PC-3 (cell line): Measurements from ENCODE around the gene PI4KB. TPM values are rescaled to one million over a fixed set of nuclear protein-coding genes. Genes with fewer than 3 reads are reported as not detected.

Experiments used
- ATAC-seq: fragments of 200-7000 bp; cut with Tn5 transposase; 2 replicates; pipeline ENCODE4 v1.9.1; 2020; ENCODE audit warnings: mild to moderate bottlenecking, moderate library complexity
- BruUV-seq: library from RNA; stranded (reverse); fragments of 400-500 nt; replicated peaks from 2 replicates; lab custom pipeline; 2021; lab: Mats Ljungman, UMichigan
- CTCF ChIA-PET: fragments of 300-600 bp; sonication (Branson Sonifier 250); formaldehyde crosslinking; loops from one replicate; lab custom pipeline; 2022; ENCODE audit warnings: antibody characterized with exemption; lab: Charles Lee
- POLR2A ChIA-PET: fragments of 300-600 bp; sonication (Branson Sonifier 250); formaldehyde crosslinking; loops from one replicate; lab custom pipeline; 2022; ENCODE audit warnings: antibody characterized with exemption; ENCODE audit not compliant: unreplicated experiment; lab: Charles Lee
- DNase-seq: peaks from one replicate; pipeline ENCODE4 v3.0.0-alpha.2; 2015
- H2AFZ ChIP-seq: fragments of 300-600 bp; sonication (generic); 2 replicates; pipeline ENCODE4 v1.6.0; 2016; ENCODE audit warnings: antibody characterized with exemption, low read length
- H3F3A ChIP-seq: fragments of 300-600 bp; sonication (generic); one replicate; pipeline ENCODE4 v1.6.0; 2017; ENCODE audit warnings: antibody characterized with exemption, low read length, control low read depth, mild to moderate bottlenecking; ENCODE audit not compliant: unreplicated experiment
- H3K27ac ChIP-seq: fragments of 300-600 bp; sonication (generic); 2 replicates; pipeline ENCODE4 v1.5.1; 2016; ENCODE audit warnings: mild to moderate bottlenecking, low read length
- H3K27me3 ChIP-seq: fragments of 300-600 bp; sonication (generic); 2 replicates; pipeline ENCODE4 v1.6.1; 2016; ENCODE audit warnings: low read length, mixed read lengths
- H3K36me3 ChIP-seq: fragments of 300-600 bp; sonication (generic); 2 replicates; pipeline ENCODE4 v1.6.1; 2016; ENCODE audit warnings: low read depth, mixed run types, low read length, mixed read lengths
- H3K4me1 ChIP-seq: fragments of 300-600 bp; sonication (generic); 2 replicates; pipeline ENCODE4 v1.5.1; 2016; ENCODE audit warnings: low read length; ENCODE audit not compliant: insufficient read depth
- H3K4me2 ChIP-seq: fragments of 300-600 bp; sonication (generic); 2 replicates; pipeline ENCODE4 v1.6.0; 2016; ENCODE audit warnings: low read length
- H3K4me3 ChIP-seq: fragments of 300-600 bp; sonication (generic); 2 replicates; pipeline ENCODE4 v1.5.1; 2016; ENCODE audit warnings: mild to moderate bottlenecking, low read length, mixed read lengths
- H3K79me2 ChIP-seq: fragments of 300-600 bp; sonication (generic); 2 replicates; pipeline ENCODE4 v1.6.1; 2017; ENCODE audit warnings: low read length, mixed read lengths
- H3K9ac ChIP-seq: fragments of 300-600 bp; sonication (generic); 2 replicates; pipeline ENCODE4 v1.6.0; 2016; ENCODE audit warnings: mild to moderate bottlenecking, low read length
- H3K9me2 ChIP-seq: fragments of 300-600 bp; sonication (generic); replicated peaks from 2 replicates; pipeline ENCODE4 v1.6.1; 2016; ENCODE audit warnings: mixed run types, low read length, mixed read lengths
- H3K9me3 ChIP-seq: fragments of 300-600 bp; sonication (generic); 2 replicates; pipeline ENCODE4 v1.6.1; 2016; ENCODE audit warnings: low read length, mixed read lengths
- H4K20me1 ChIP-seq: fragments of 300-600 bp; sonication (generic); 2 replicates; pipeline ENCODE4 v1.6.1; 2016; ENCODE audit warnings: low read length, mixed read lengths
- CTCF ChIP-seq: fragments of 300-600 bp; sonication (generic); conservative IDR thresholded peaks from 2 replicates; pipeline ENCODE4 v1.5.1; 2017; ENCODE audit warnings: antibody characterized with exemption, low read depth, mild to moderate bottlenecking, low read length
- EZH2 ChIP-seq: fragments of 300-600 bp; sonication (generic); IDR thresholded peaks from one replicate; pipeline ENCODE4 v1.6.1; 2017; ENCODE audit warnings: antibody characterized with exemption, mild to moderate bottlenecking, low read length; ENCODE audit not compliant: unreplicated experiment
- EZH2phosphoT487 ChIP-seq: fragments of 300-600 bp; sonication (generic); IDR thresholded peaks from 2 replicates; pipeline ENCODE4 v1.6.1; 2018; ENCODE audit warnings: mild to moderate bottlenecking, antibody characterized with exemption, low read length, borderline replicate concordance
- intact Hi-C: fragments of 100-400 bp; cut with micrococcal nuclease; formaldehyde crosslinking; loops from 2 replicates; pipeline ENCODE4 v1.9.0; 2023
- total RNA-seq: library from RNA; depleted of rRNA; stranded (reverse); fragments of >200 nt; gene quantifications from 2 replicates; pipeline ENCODE4 v1.2.3, GENCODE V29; 2014

The PI4KB gene
- total RNA-seq, 1 experiment from 2014 or later: 99.5 TPM

- ChIA-PET POLR2A (no interaction called here), CTCF (no interaction called here)
- H3K9ac ChIP-seq: no peak overlapping the region
- no peak overlapping the region for H3K27ac ChIP-seq
- no peaks in the 10 kb centered on the region for H3K9me3 ChIP-seq
- H3K9me2 ChIP-seq: no peaks in the 10 kb centered on the region
- no peaks in the 10 kb centered on the region for H4K20me1 ChIP-seq
- H3K4me2 ChIP-seq: no peak overlapping the region
- intact Hi-C loops: no loop called here
- TF ChIP-seq EZH2phosphoT487 (no peak), CTCF (0 out of 2 replicates have a peak, but pooled peaks have one; percentile 9)
- H3K4me1 ChIP-seq: no peaks in the 10 kb centered on the region
- no peak for DNase-seq
- no peaks in the 10 kb centered on the region for H3F3A ChIP-seq
- H3K27me3 ChIP-seq: no peaks in the 10 kb centered on the region
- no peak; the same call in 1 of the 2 replicates for ATAC-seq
- no peak overlapping the region for H2AFZ ChIP-seq
- BruUV-seq: TSS peak; percentile 20
- H3K79me2 ChIP-seq: no peaks in the 10 kb centered on the region
- H3K36me3 ChIP-seq: peaks cover 51% of the 10 kb centered on the region
- H3K4me3 ChIP-seq: no peak overlapping the region
Observed at GRCh38 chr1:151292207-151293030, 34.8 kb downstream of the PI4KB start.

- Histone ChIP-seq H4K20me1 (no peaks in the 10 kb centered on the region), H3K4me1 (no peaks in the 10 kb centered on the region), H3K9me3 (no peaks in the 10 kb centered on the region), H3K4me2 (no peak overlapping the region), H3K27ac (no peak overlapping the region), H3F3A (no peaks in the 10 kb centered on the region), H2AFZ (no peak overlapping the region), H3K79me2 (no peaks in the 10 kb centered on the region), H3K4me3 (no peak overlapping the region), H3K9ac (no peak overlapping the region), H3K27me3 (no peaks in the 10 kb centered on the region), H3K36me3 (peaks cover 60% of the 10 kb centered on the region), H3K9me2 (no peaks in the 10 kb centered on the region)
- ATAC-seq (no peak), DNase-seq (no peak)
- CTCF ChIA-PET: no interaction called here
- TF ChIP-seq EZH2 (no peak), EZH2phosphoT487 (no peak), CTCF (no peak)
- TSS peak; percentile 17 for BruUV-seq
- POLR2A ChIA-PET: no interaction called here
- intact Hi-C loops: no loop called here
Observed at GRCh38 chr1:151290709-151291303, 36.4 kb downstream of the PI4KB start.
